ENCODE data around the gene SEPTIN7.

DNA sequence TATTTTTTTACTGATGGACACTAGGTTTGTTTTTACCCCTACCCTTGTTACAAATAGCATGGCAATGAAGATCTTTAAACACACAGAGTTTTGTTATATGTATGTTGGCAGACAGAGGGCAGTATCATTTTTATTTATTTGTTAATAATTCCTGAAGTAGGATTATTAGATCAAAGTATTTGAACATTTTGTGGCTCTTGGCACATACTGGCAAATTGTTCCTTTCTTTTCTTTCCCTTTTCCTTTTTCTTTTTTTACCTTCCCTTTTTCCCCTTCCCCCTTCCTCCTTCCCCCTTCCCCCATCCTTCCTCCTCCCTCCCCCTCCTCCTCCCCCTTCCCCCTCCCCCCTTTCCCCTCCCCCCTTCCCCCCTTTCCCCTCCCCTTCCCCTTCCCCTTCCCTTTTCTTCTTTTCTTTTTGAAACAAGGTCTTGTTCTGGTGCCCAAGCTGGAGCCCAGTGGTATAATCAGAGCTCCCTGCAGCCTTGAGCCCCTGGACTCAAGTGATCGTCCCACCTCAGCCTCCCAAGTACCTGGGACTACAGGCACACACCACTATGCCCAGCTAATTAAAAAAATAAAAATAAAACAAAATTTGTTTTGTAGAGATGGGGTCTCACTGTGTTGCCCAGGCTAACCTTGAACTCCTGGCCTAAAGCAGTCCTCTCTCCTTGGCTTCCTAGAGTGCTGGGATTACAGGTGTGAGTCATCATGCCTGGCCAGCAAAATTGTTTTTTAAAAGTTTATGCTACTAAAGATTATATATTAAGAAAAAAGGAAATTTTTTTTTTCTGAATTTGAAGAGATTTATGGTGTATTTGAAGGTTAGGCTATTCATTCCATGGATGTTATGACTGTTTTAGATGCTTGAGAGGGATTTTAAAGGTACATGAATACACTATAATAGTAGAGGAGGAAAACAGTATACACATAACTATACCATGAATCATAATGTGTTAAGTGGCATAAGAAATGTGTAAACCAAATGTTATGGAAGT is 39.3 kb downstream of the SEPTIN7 start:
- TF ChIP-seq, protein P1, sequence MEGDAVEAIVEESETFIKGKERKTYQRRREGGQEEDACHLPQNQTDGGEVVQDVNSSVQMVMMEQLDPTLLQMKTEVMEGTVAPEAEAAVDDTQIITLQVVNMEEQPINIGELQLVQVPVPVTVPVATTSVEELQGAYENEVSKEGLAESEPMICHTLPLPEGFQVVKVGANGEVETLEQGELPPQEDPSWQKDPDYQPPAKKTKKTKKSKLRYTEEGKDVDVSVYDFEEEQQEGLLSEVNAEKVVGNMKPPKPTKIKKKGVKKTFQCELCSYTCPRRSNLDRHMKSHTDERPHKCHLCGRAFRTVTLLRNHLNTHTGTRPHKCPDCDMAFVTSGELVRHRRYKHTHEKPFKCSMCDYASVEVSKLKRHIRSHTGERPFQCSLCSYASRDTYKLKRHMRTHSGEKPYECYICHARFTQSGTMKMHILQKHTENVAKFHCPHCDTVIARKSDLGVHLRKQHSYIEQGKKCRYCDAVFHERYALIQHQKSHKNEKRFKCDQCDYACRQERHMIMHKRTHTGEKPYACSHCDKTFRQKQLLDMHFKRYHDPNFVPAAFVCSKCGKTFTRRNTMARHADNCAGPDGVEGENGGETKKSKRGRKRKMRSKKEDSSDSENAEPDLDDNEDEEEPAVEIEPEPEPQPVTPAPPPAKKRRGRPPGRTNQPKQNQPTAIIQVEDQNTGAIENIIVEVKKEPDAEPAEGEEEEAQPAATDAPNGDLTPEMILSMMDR (IDR thresholded peaks at IDR 0.05; ENCODE audit: insufficient read depth, low read depth, low read length) = no peak
- no peak for TF ChIP-seq EZH2 (IDR thresholded peaks at IDR 0.05; ENCODE audit: insufficient read depth, low read length)

All from astrocyte (in vitro differentiated cells and primary cell).